HepG2 (cell line): ENCODE measurements around the gene TPD52L2. TPM values are rescaled to one million over a fixed set of nuclear protein-coding genes. Genes with fewer than 3 reads are reported as not detected.

ENCODE experiments used
- ATF4 ChIP-seq, 2 experiments: fragments of 450-650 bp in 1 of 2; sonication (generic) in 1 of 2; formaldehyde crosslinking; IDR thresholded peaks; 2 replicates each; pipeline versions ENCODE4 v1.5.0 to v1.8.0; 2020 to 2022; ENCODE audit warnings: mild to moderate bottlenecking in 1 of 2, missing genetic modification reagents in 1 of 2
- ATM ChIP-seq: fragments of 450-650 bp; IDR thresholded peaks from 2 replicates; pipeline ENCODE4 v1.7.1; 2017; ENCODE audit warnings: mild to moderate bottlenecking, borderline replicate concordance
- DBP ChIP-seq: sonication (generic); formaldehyde crosslinking; IDR thresholded peaks from 2 replicates; pipeline ENCODE4 v1.4.0; 2020; ENCODE audit warnings: missing genetic modification reagents; ENCODE audit errors: not compliant biosample characterization
- ETV5 ChIP-seq: IDR thresholded peaks from 2 replicates; pipeline ENCODE4 v1.6.1; 2018; ENCODE audit warnings: missing biosample characterization, missing genetic modification reagents, inconsistent platforms, borderline replicate concordance
- FOXO1 ChIP-seq: sonication (generic); formaldehyde crosslinking; IDR thresholded peaks from 2 replicates; pipeline ENCODE4 v1.4.0; 2020; ENCODE audit warnings: missing genetic modification reagents
- HDAC2 ChIP-seq: sonication (generic); formaldehyde crosslinking; IDR thresholded peaks from 2 replicates; pipeline ENCODE4 v1.4.0; 2020; ENCODE audit warnings: missing genetic modification reagents
- HNRNPUL1 ChIP-seq: fragments of 200-400 bp; formaldehyde crosslinking; IDR thresholded peaks from 2 replicates; pipeline ENCODE4 v1.6.1; 2017; ENCODE audit warnings: low read depth, mild to moderate bottlenecking, low read length, moderate library complexity
- LBX2 ChIP-seq: sonication (generic); formaldehyde crosslinking; IDR thresholded peaks from 2 replicates; pipeline ENCODE4 v1.5.0; 2020; ENCODE audit warnings: missing genetic modification reagents, mild to moderate bottlenecking, borderline replicate concordance
- LCORL ChIP-seq, 2 experiments: fragments of 450-650 bp in 1 of 2; sonication (generic) in 1 of 2; formaldehyde crosslinking in 1 of 2; IDR thresholded peaks; 2 replicates each; pipeline versions ENCODE4 v1.5.0 to v1.6.1; 2017 to 2020; ENCODE audit warnings: antibody characterized with exemption in 1 of 2, missing genetic modification reagents in 1 of 2
- NKX3-1 ChIP-seq: sonication (generic); formaldehyde crosslinking; IDR thresholded peaks from 2 replicates; pipeline ENCODE4 v1.5.0; 2020; ENCODE audit warnings: missing genetic modification reagents
- TBP ChIP-seq: sonication (generic); formaldehyde crosslinking; IDR thresholded peaks from 2 replicates; pipeline ENCODE4 v1.5.0; 2020; ENCODE audit warnings: missing genetic modification reagents
- TBX2 ChIP-seq: sonication (generic); formaldehyde crosslinking; IDR thresholded peaks from 2 replicates; pipeline ENCODE4 v1.5.0; 2020; ENCODE audit warnings: missing genetic modification reagents, mild to moderate bottlenecking, borderline replicate concordance
- ZBTB7B ChIP-seq: sonication (generic); formaldehyde crosslinking; IDR thresholded peaks from 2 replicates; pipeline ENCODE4 v1.4.0; 2020; ENCODE audit warnings: missing genetic modification reagents
- ZNF101 ChIP-seq: sonication (generic); formaldehyde crosslinking; IDR thresholded peaks from 2 replicates; pipeline ENCODE4 v1.4.0; 2020; ENCODE audit warnings: mild to moderate bottlenecking, low read depth, missing genetic modification reagents, borderline replicate concordance
- ZNF276 ChIP-seq: sonication (generic); formaldehyde crosslinking; IDR thresholded peaks from 2 replicates; pipeline ENCODE4 v1.4.0; 2020; ENCODE audit warnings: mild to moderate bottlenecking, low read depth, missing genetic modification reagents
- ZNF280D ChIP-seq: sonication (generic); formaldehyde crosslinking; IDR thresholded peaks from 2 replicates; pipeline ENCODE4 v1.5.1; 2020; ENCODE audit warnings: mild to moderate bottlenecking, missing genetic modification reagents
- ZNF383 ChIP-seq: sonication (generic); formaldehyde crosslinking; IDR thresholded peaks from 2 replicates; pipeline ENCODE4 v1.4.0; 2020; ENCODE audit warnings: missing genetic modification reagents, mild to moderate bottlenecking, borderline replicate concordance
- ZNF580 ChIP-seq: IDR thresholded peaks from 2 replicates; pipeline ENCODE4 v1.6.1; 2016; ENCODE audit warnings: low read depth, borderline replicate concordance
- ZNF615 ChIP-seq: sonication (generic); formaldehyde crosslinking; IDR thresholded peaks from 2 replicates; pipeline ENCODE4 v1.5.0; 2020; ENCODE audit warnings: mild to moderate bottlenecking, missing genetic modification reagents, borderline replicate concordance
- ZNF766 ChIP-seq: sonication (generic); formaldehyde crosslinking; IDR thresholded peaks from 2 replicates; pipeline ENCODE4 v1.5.0; 2020; ENCODE audit warnings: missing genetic modification reagents, borderline replicate concordance
- polyA plus RNA-seq, 8 experiments: library from polyadenylated mRNA; depleted of rRNA in 3 of 8; stranded (reverse) in 7 of 8; unstranded in 1 of 8; fragments of >200 nt; fragmentation: Illumina TruSeq in 4 of 8; extraction: Trizol in 4 of 8; gene quantifications; 2 replicates each; pipeline versions ENCODE4 v1.2.1 to v1.2.3, GENCODE V29; 2011 to 2016; ENCODE audit warnings: low read depth in 4 of 8, missing spikeins in 1 of 8, mixed read lengths in 1 of 8; ENCODE audit not compliant: insufficient read depth in 1 of 8
- total RNA-seq, 5 experiments: library from RNA; depleted of rRNA; stranded (reverse); fragments of >200 nt; fragmentation: Illumina TruSeq; extraction: Trizol; gene quantifications; 2 replicates each; pipeline ENCODE4 v1.2.3, GENCODE V29; 2016; ENCODE audit warnings: low read depth in 1 of 5

TPD52L2 gene
- total and polyA plus RNA-seq, 2 of the 13 experiments (the other 11 are each of a cell fraction or from before 2014, with no cell fraction given), result 156 to 184 TPM

- TF ChIP-seq ATF4 (CRISPR knock-in tag; IDR thresholded peaks at IDR 0.05), result no peak
- peak; percentile 77 for TF ChIP-seq ZBTB7B (CRISPR knock-in tag)
- TF ChIP-seq HNRNPUL1, result no peak
- TF ChIP-seq ZNF280D (CRISPR knock-in tag), result no peak
- no peak for TF ChIP-seq ZNF615 (CRISPR knock-in tag)
- TF ChIP-seq HDAC2 (CRISPR knock-in tag), result peak; percentile 22
- TF ChIP-seq TBX2 (CRISPR knock-in tag), result peak; percentile 70; the same call in 1 of the 2 replicates
- TF ChIP-seq ZNF766 (CRISPR knock-in tag), result peak; percentile 47; the same call in 1 of the 2 replicates
- no peak for TF ChIP-seq LCORL (IDR thresholded peaks at IDR 0.05)
- TF ChIP-seq LCORL (CRISPR knock-in tag; IDR thresholded peaks at IDR 0.05), result peak; percentile 76
- TF ChIP-seq NKX3-1 (CRISPR knock-in tag), result peak; percentile 68
- no peak for TF ChIP-seq DBP (CRISPR knock-in tag)
- 0 out of 2 replicates have a peak, but pooled peaks have one; percentile 24 for TF ChIP-seq ZNF383 (CRISPR knock-in tag)
- TF ChIP-seq ZNF276 (CRISPR knock-in tag), result no peak
- no peak for TF ChIP-seq TBP
- peak; percentile 60; the same call in 1 of the 2 replicates for TF ChIP-seq LBX2 (CRISPR knock-in tag)
- peak; percentile 64; the same call in 1 of the 2 replicates for TF ChIP-seq ETV5 (CRISPR knock-in tag)
- no peak for TF ChIP-seq ZNF580
- TF ChIP-seq FOXO1 (CRISPR knock-in tag), result no peak
- TF ChIP-seq ATM, result no peak
- no peak for TF ChIP-seq ZNF101 (CRISPR knock-in tag)
These were observed 32.9 kb upstream of the TPD52L2 start (continued) for GRCh38 chr20:63831993-63832686.
